ENCODE data around the gene RBFA.

Gene RBFA

GRCh38 chr18:80046961-80047541, 12.8 kb downstream of the RBFA start:
- Histone ChIP-seq H3K27ac (ENCODE audit: low read depth, low read length) (no peak overlapping the region), H3K36me3 (ENCODE audit: insufficient read depth, low read length) (peaks cover 15% of the 10 kb centered on the region), H3K9me3 (ENCODE audit: low read length) (no peaks in the 10 kb centered on the region), H3K4me3 (ENCODE audit: low read depth in 1 of 2, low read length in 2 of 2) (no peak overlapping the region), H3K9ac (ENCODE audit: low read length) (no peak overlapping the region), H3K27me3 (ENCODE audit: control insufficient read depth in 1 of 2, insufficient read depth in 2 of 2, low read length in 2 of 2) (no peaks in the 10 kb centered on the region), H3K4me1 (ENCODE audit: insufficient read depth, low read length) (no peaks in the 10 kb centered on the region)

GRCh38 chr18:80050797-80051196, 16.6 kb downstream of the RBFA start:
- H3K4me3 ChIP-seq (ENCODE audit: low read depth in 1 of 2, low read length in 2 of 2): no peak overlapping the region
- H3K4me1 ChIP-seq (ENCODE audit: insufficient read depth, low read length): no peaks in the 10 kb centered on the region
- no peak overlapping the region for H3K9ac ChIP-seq (ENCODE audit: low read length)
- peaks cover 6% of the 10 kb centered on the region for H3K36me3 ChIP-seq (ENCODE audit: insufficient read depth, low read length)
- H3K27ac ChIP-seq (ENCODE audit: low read depth, low read length): no peak overlapping the region
- no peaks in the 10 kb centered on the region for H3K9me3 ChIP-seq (ENCODE audit: low read length)
- no peaks in the 10 kb centered on the region for H3K27me3 ChIP-seq (ENCODE audit: control insufficient read depth in 1 of 2, insufficient read depth in 2 of 2, low read length in 2 of 2)

- no peak overlapping the region for H3K9ac ChIP-seq (ENCODE audit: low read length)
- H3K9me3 ChIP-seq (ENCODE audit: low read length): no peaks in the 10 kb centered on the region
- H3K27me3 ChIP-seq (ENCODE audit: control insufficient read depth in 1 of 2, insufficient read depth in 2 of 2, low read length in 2 of 2): no peaks in the 10 kb centered on the region
- no peak overlapping the region for H3K4me3 ChIP-seq (ENCODE audit: low read depth in 1 of 2, low read length in 2 of 2)
- H3K4me1 ChIP-seq (ENCODE audit: insufficient read depth, low read length): no peaks in the 10 kb centered on the region
- H3K27ac ChIP-seq (ENCODE audit: low read depth, low read length): no peak overlapping the region
- H3K36me3 ChIP-seq (ENCODE audit: insufficient read depth, low read length): peaks cover 6% of the 10 kb centered on the region
Observed at GRCh38 chr18:80056095-80056494, 21.9 kb downstream of the RBFA start.

GRCh38 chr18:80059945-80060344, 25.7 kb downstream of the RBFA start:
- no peaks in the 10 kb centered on the region for H3K9me3 ChIP-seq (ENCODE audit: low read length)
- no peaks in the 10 kb centered on the region for H3K4me1 ChIP-seq (ENCODE audit: insufficient read depth, low read length)
- no peaks in the 10 kb centered on the region for H3K36me3 ChIP-seq (ENCODE audit: insufficient read depth, low read length)
- H3K27me3 ChIP-seq (ENCODE audit: control insufficient read depth in 1 of 2, insufficient read depth in 2 of 2, low read length in 2 of 2): no peaks in the 10 kb centered on the region
- H3K9ac ChIP-seq (ENCODE audit: low read length): no peak overlapping the region
- no peak overlapping the region for H3K27ac ChIP-seq (ENCODE audit: low read depth, low read length)
- H3K4me3 ChIP-seq (ENCODE audit: low read depth in 1 of 2, low read length in 2 of 2): no peak overlapping the region

GRCh38 chr18:80065705-80066104, 31.5 kb downstream of the RBFA start:
- no peaks in the 10 kb centered on the region for H3K4me1 ChIP-seq (ENCODE audit: insufficient read depth, low read length)
- H3K9me3 ChIP-seq (ENCODE audit: low read length): no peaks in the 10 kb centered on the region
- no peaks in the 10 kb centered on the region for H3K27me3 ChIP-seq (ENCODE audit: control insufficient read depth in 1 of 2, insufficient read depth in 2 of 2, low read length in 2 of 2)
- H3K36me3 ChIP-seq (ENCODE audit: insufficient read depth, low read length): no peaks in the 10 kb centered on the region
- no peak overlapping the region for H3K27ac ChIP-seq (ENCODE audit: low read depth, low read length)
- H3K4me3 ChIP-seq (ENCODE audit: low read depth in 1 of 2, low read length in 2 of 2): no peak overlapping the region
- H3K9ac ChIP-seq (ENCODE audit: low read length): no peak overlapping the region

GRCh38 chr18:80067321-80067720, 33.1 kb downstream of the RBFA start:
- no peaks in the 10 kb centered on the region for H3K9me3 ChIP-seq (ENCODE audit: low read length)
- no peak overlapping the region for H3K4me3 ChIP-seq (ENCODE audit: low read depth in 1 of 2, low read length in 2 of 2)
- H3K27me3 ChIP-seq (ENCODE audit: control insufficient read depth in 1 of 2, insufficient read depth in 2 of 2, low read length in 2 of 2): no peaks in the 10 kb centered on the region
- no peak overlapping the region for H3K9ac ChIP-seq (ENCODE audit: low read length)
- H3K4me1 ChIP-seq (ENCODE audit: insufficient read depth, low read length): no peaks in the 10 kb centered on the region
- no peak overlapping the region for H3K27ac ChIP-seq (ENCODE audit: low read depth, low read length)
- no peaks in the 10 kb centered on the region for H3K36me3 ChIP-seq (ENCODE audit: insufficient read depth, low read length)

- no peaks in the 10 kb centered on the region for H3K36me3 ChIP-seq (ENCODE audit: insufficient read depth, low read length)
- no peaks in the 10 kb centered on the region for H3K27me3 ChIP-seq (ENCODE audit: control insufficient read depth in 1 of 2, insufficient read depth in 2 of 2, low read length in 2 of 2)
- H3K27ac ChIP-seq (ENCODE audit: low read depth, low read length): no peak overlapping the region
- H3K9me3 ChIP-seq (ENCODE audit: low read length): no peaks in the 10 kb centered on the region
- no peak overlapping the region for H3K9ac ChIP-seq (ENCODE audit: low read length)
- H3K4me3 ChIP-seq (ENCODE audit: low read depth in 1 of 2, low read length in 2 of 2): no peak overlapping the region
- H3K4me1 ChIP-seq (ENCODE audit: insufficient read depth, low read length): no peaks in the 10 kb centered on the region
Observed at GRCh38 chr18:80067897-80068296, 33.7 kb downstream of the RBFA start.

GRCh38 chr18:80068571-80069272, 34.5 kb downstream of the RBFA start:
- Histone ChIP-seq H3K27ac (ENCODE audit: low read depth, low read length) (no peak overlapping the region), H3K9ac (ENCODE audit: low read length) (no peak overlapping the region), H3K9me3 (ENCODE audit: low read length) (no peaks in the 10 kb centered on the region), H3K27me3 (ENCODE audit: control insufficient read depth in 1 of 2, insufficient read depth in 2 of 2, low read length in 2 of 2) (no peaks in the 10 kb centered on the region), H3K4me1 (ENCODE audit: insufficient read depth, low read length) (no peaks in the 10 kb centered on the region), H3K4me3 (ENCODE audit: low read depth in 1 of 2, low read length in 2 of 2) (no peak overlapping the region), H3K36me3 (ENCODE audit: insufficient read depth, low read length) (no peaks in the 10 kb centered on the region)

- H3K36me3 ChIP-seq (ENCODE audit: insufficient read depth, low read length): no peaks in the 10 kb centered on the region
- no peaks in the 10 kb centered on the region for H3K4me1 ChIP-seq (ENCODE audit: insufficient read depth, low read length)
- H3K27ac ChIP-seq (ENCODE audit: low read depth, low read length): no peak overlapping the region
- no peaks in the 10 kb centered on the region for H3K27me3 ChIP-seq (ENCODE audit: control insufficient read depth in 1 of 2, insufficient read depth in 2 of 2, low read length in 2 of 2)
- no peak overlapping the region for H3K4me3 ChIP-seq (ENCODE audit: low read depth in 1 of 2, low read length in 2 of 2)
- no peaks in the 10 kb centered on the region for H3K9me3 ChIP-seq (ENCODE audit: low read length)
- no peak overlapping the region for H3K9ac ChIP-seq (ENCODE audit: low read length)
Observed at GRCh38 chr18:80070825-80071224, 36.6 kb downstream of the RBFA start.

GRCh38 chr18:80074183-80074582, 39.9 kb downstream of the RBFA start:
- no peaks in the 10 kb centered on the region for H3K27me3 ChIP-seq (ENCODE audit: control insufficient read depth in 1 of 2, insufficient read depth in 2 of 2, low read length in 2 of 2)
- H3K9me3 ChIP-seq (ENCODE audit: low read length): no peaks in the 10 kb centered on the region
- no peak overlapping the region for H3K4me3 ChIP-seq (ENCODE audit: low read depth in 1 of 2, low read length in 2 of 2)
- H3K9ac ChIP-seq (ENCODE audit: low read length): no peak overlapping the region
- H3K27ac ChIP-seq (ENCODE audit: low read depth, low read length): no peak overlapping the region
- no peaks in the 10 kb centered on the region for H3K4me1 ChIP-seq (ENCODE audit: insufficient read depth, low read length)
- no peaks in the 10 kb centered on the region for H3K36me3 ChIP-seq (ENCODE audit: insufficient read depth, low read length)

GRCh38 chr18:80074697-80075096, 40.5 kb downstream of the RBFA start:
- H3K4me1 ChIP-seq (ENCODE audit: insufficient read depth, low read length): no peaks in the 10 kb centered on the region
- no peaks in the 10 kb centered on the region for H3K27me3 ChIP-seq (ENCODE audit: control insufficient read depth in 1 of 2, insufficient read depth in 2 of 2, low read length in 2 of 2)
- H3K36me3 ChIP-seq (ENCODE audit: insufficient read depth, low read length): no peaks in the 10 kb centered on the region
- H3K9ac ChIP-seq (ENCODE audit: low read length): no peak overlapping the region
- H3K4me3 ChIP-seq (ENCODE audit: low read depth in 1 of 2, low read length in 2 of 2): no peak overlapping the region
- no peak overlapping the region for H3K27ac ChIP-seq (ENCODE audit: low read depth, low read length)
- H3K9me3 ChIP-seq (ENCODE audit: low read length): no peaks in the 10 kb centered on the region

GRCh38 chr18:80075940-80076339, 41.7 kb downstream of the RBFA start:
- Histone ChIP-seq H3K9ac (ENCODE audit: low read length) (no peak overlapping the region), H3K27me3 (ENCODE audit: control insufficient read depth in 1 of 2, insufficient read depth in 2 of 2, low read length in 2 of 2) (no peaks in the 10 kb centered on the region), H3K9me3 (ENCODE audit: low read length) (no peaks in the 10 kb centered on the region), H3K27ac (ENCODE audit: low read depth, low read length) (no peak overlapping the region), H3K4me3 (ENCODE audit: low read depth in 1 of 2, low read length in 2 of 2) (no peak overlapping the region), H3K4me1 (ENCODE audit: insufficient read depth, low read length) (no peaks in the 10 kb centered on the region), H3K36me3 (ENCODE audit: insufficient read depth, low read length) (no peaks in the 10 kb centered on the region)

All from muscle layer of colon (tissue), 2 donors.